Ascending aorta (tissue), 2 donors: ENCODE data around the gene UNC13A. TPM values are rescaled to one million over a fixed set of nuclear protein-coding genes. Genes with fewer than 3 reads are reported as not detected.

Experiments used
- DNase-seq, 2 donors: peaks; one replicate each; pipeline ENCODE4 v3.0.0-alpha.2; 2019; ENCODE audit warnings: low spot score in 2 of 2
- H3K27ac ChIP-seq, 2 donors: fragments of 200-600 bp; sonication (generic); one replicate each; pipeline ENCODE4 v1.5.1; 2016 to 2017; ENCODE audit warnings: mild to moderate bottlenecking in 1 of 2
- H3K27me3 ChIP-seq: fragments of 200-600 bp; sonication (generic); one replicate; pipeline ENCODE4 v1.5.1; 2017
- H3K36me3 ChIP-seq, 2 donors: fragments of 200-600 bp; sonication (generic); one replicate each; pipeline ENCODE4 v1.5.1; 2016
- H3K4me1 ChIP-seq, 2 donors: fragments of 200-600 bp; sonication (generic); one replicate each; pipeline ENCODE4 v1.5.1; 2016 to 2017; ENCODE audit warnings: mild to moderate bottlenecking in 1 of 2
- H3K4me3 ChIP-seq, 2 donors: fragments of 200-600 bp; sonication (generic); one replicate each; pipeline ENCODE4 v1.5.1; 2016 to 2017; ENCODE audit warnings: mild to moderate bottlenecking in 1 of 2
- H3K9me3 ChIP-seq, 2 donors: fragments of 200-600 bp; sonication (generic); one replicate each; pipeline ENCODE4 v1.5.1; 2016
- intact Hi-C: fragments of 100-400 bp; cut with DNase I; formaldehyde crosslinking; loops from one replicate; pipeline ENCODE4 v1.15.1; 2023
- total RNA-seq: library from RNA; depleted of rRNA; stranded (reverse); fragments of >200 nt; gene quantifications from one replicate; pipeline ENCODE4 v1.1.0, GENCODE V29; 2016
- TF ChIP-seq, protein P1 (sequence below), 3 experiments: fragments of 200-600 bp in 2 of 3; fragments of 450-650 bp in 1 of 3; sonication (generic) in 2 of 3; IDR thresholded peaks; one replicate each; pipeline ENCODE4 v1.5.1; 2016 to 2019; ENCODE audit warnings: antibody characterized with exemption in 3 of 3, mild to moderate bottlenecking in 1 of 3, moderate library complexity in 1 of 3

Gene UNC13A
- total RNA-seq, 1 donor from 2014 or later = 2.2 TPM

DNA sequence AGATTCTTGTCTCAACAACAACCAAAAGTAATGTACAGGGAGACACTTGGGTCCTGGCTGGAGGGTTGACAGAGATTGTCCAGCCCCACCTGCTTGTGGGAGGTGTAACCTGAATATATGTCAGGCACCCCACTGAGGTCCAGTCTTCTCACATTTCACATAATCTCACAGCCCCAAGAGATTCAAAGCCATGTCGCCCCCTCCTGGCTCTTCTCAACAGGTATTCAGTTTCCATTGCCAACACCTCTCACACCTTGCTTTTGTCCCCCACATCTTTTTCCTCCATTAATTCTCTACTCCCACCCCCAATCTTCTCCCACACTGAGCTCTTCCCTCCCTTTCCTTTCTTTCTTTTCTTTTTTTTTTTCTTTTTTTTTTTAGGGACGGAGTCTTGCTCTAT is 11.2 kb downstream of the UNC13A start:
- TF ChIP-seq, protein P1, sequence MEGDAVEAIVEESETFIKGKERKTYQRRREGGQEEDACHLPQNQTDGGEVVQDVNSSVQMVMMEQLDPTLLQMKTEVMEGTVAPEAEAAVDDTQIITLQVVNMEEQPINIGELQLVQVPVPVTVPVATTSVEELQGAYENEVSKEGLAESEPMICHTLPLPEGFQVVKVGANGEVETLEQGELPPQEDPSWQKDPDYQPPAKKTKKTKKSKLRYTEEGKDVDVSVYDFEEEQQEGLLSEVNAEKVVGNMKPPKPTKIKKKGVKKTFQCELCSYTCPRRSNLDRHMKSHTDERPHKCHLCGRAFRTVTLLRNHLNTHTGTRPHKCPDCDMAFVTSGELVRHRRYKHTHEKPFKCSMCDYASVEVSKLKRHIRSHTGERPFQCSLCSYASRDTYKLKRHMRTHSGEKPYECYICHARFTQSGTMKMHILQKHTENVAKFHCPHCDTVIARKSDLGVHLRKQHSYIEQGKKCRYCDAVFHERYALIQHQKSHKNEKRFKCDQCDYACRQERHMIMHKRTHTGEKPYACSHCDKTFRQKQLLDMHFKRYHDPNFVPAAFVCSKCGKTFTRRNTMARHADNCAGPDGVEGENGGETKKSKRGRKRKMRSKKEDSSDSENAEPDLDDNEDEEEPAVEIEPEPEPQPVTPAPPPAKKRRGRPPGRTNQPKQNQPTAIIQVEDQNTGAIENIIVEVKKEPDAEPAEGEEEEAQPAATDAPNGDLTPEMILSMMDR (IDR thresholded peaks at IDR 0.05) = no peak

DNA sequence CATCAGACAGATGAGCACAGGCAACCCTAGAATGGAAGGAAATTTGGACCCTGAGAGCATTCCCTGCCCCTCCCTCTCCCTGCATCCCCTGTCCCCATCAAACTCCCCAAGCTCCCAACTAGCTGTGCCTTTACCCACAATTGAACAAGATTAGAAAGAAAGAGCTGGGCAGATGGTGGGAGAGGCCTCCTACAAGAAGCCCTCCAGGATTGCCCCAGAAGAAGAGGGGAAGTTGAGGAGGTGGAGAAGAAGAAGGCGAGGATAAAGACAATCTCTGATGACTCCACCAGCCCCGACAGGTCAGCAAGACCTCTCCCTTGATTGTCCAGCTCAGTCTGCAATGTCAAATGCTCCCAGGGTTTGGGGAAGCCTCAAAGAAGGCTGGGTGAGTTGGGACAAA is 11.9 kb downstream of the UNC13A start:
- Histone ChIP-seq H3K27me3 (no peaks in the 10 kb centered on the region), H3K9me3 (no peaks in the 10 kb centered on the region), H3K27ac (no peak overlapping the region), H3K36me3 (no peaks in the 10 kb centered on the region), H3K4me1 (peaks cover 4 to 9% of the 10 kb centered on the region in 2 donors), H3K4me3 (no peak overlapping the region)
- intact Hi-C loops = no loop called here
- DNase-seq = no peak
- TF ChIP-seq, protein P1 (IDR thresholded peaks at IDR 0.05) = no peak

More for the DNA sequence above, 11.2 kb downstream of the UNC13A start:
- Histone ChIP-seq H3K27ac (no peak overlapping the region), H3K4me1 (peaks cover 4 to 9% of the 10 kb centered on the region in 2 donors), H3K4me3 (no peak overlapping the region), H3K36me3 (no peaks in the 10 kb centered on the region), H3K9me3 (no peaks in the 10 kb centered on the region), H3K27me3 (no peaks in the 10 kb centered on the region)
- intact Hi-C loops = no loop called here
- DNase-seq = no peak

DNA sequence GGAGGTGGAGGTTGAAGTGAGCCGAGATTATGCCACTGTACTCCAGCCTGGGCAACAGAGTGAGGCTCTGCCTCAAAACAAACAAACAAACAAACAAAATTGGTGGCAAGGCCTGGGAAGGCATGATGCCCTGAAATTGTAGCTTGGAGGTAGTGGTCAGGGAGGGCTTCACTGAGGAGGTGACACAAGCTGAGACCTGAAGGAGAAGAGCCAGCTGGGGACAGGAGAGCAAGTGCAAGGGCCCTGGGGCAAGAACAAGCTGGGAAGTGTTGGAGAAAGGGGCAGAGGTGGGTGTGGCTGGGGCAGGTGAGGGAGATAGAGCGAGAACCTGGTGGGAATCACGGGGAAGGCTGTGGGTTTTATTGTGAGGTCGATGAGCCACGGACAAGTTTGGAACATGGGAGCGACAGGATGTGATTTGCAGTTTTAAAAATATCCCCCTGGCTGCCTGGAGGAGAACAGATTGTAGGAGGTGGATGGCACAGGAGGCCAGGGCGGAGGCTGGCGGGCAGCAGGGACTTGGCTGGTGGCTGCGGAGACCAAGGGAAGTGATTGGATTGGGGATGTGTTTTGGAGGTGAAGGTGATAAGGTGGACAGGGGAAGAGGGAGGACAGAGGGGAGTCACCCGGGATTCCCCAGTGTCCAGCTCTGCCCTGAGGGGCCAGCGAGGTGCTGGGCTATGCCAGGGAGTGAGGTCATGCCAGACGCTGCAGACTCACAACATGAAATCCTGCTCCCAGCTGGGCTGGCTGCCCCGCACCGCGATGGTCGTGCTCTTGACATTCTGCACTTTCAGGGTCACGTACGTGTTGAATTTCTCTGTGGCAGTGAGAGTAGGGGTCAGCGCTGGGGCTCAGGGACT is 14.0 kb downstream of the UNC13A start:
- no peak overlapping the region for H3K4me3 ChIP-seq
- intact Hi-C loops = loop anchor here (5.0 kb wide), 1 partner anchor 67 kb away; no protein-coding TSS in a partner anchor
- no peaks in the 10 kb centered on the region for H3K27me3 ChIP-seq
- DNase-seq = no peak
- TF ChIP-seq, protein P1 (IDR thresholded peaks at IDR 0.05) = no peak
- peak overlapping the region; percentile 49 to 60 for H3K27ac ChIP-seq
- no peaks in the 10 kb centered on the region for H3K9me3 ChIP-seq
- no peaks in the 10 kb centered on the region for H3K4me1 ChIP-seq
- no peaks in the 10 kb centered on the region for H3K36me3 ChIP-seq

DNA sequence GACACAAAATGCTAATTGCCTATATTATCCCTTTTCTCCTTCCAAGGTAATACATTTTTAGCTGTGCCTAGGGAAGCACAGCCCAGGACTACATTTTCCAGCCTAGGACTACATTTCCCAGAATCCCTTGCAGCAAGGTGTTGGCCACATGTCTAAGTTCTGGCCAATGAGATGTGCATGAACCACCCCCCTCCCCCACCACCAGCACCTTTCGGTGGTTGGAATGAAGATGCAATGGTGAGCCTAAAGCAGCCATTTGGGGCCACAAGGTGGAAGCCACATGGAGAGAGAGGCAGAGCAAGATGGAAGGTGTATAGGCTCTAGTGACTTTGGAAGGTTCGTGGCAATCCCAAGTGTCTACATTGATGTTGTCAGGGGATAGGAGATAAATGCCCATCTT is 16.2 kb downstream of the UNC13A start:
- Histone ChIP-seq H3K4me3 (no peak overlapping the region), H3K4me1 (no peaks in the 10 kb centered on the region), H3K27ac (no peak overlapping the region), H3K36me3 (no peaks in the 10 kb centered on the region), H3K27me3 (no peaks in the 10 kb centered on the region), H3K9me3 (no peaks in the 10 kb centered on the region)
- intact Hi-C loops = loop anchor here (5.0 kb wide), 1 partner anchor 65 kb away; no protein-coding TSS in a partner anchor
- no peak for DNase-seq
- TF ChIP-seq, protein P1 (IDR thresholded peaks at IDR 0.05) = no peak

DNA sequence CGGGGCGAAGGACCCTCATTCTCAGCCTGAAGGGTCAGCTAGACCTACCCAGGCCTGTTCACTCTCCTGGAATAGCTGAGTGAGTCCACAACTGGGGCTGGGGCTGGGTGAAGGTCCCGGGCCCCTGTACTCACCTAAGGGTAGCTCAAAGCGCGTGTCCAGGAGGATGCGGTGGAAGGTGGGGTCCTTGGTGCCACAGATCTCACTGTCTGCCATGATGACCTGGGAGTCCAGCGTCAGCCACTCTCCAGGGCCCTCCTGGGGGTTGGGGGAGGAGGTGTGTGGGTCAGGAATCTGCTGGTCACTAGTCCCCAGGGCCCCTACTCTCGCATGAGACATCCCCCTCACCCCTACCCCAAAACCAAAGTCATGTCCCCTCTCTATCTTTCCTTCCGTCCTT is 18.7 kb downstream of the UNC13A start:
- H3K27ac ChIP-seq = no peak overlapping the region
- intact Hi-C loops = no loop called here
- TF ChIP-seq, protein P1 (IDR thresholded peaks at IDR 0.05) = no peak

More for the DNA sequence above, 18.7 kb downstream of the UNC13A start:
- Histone ChIP-seq H3K9me3 (no peaks in the 10 kb centered on the region), H3K4me3 (no peak overlapping the region), H3K27me3 (no peaks in the 10 kb centered on the region), H3K36me3 (no peaks in the 10 kb centered on the region), H3K4me1 (no peaks in the 10 kb centered on the region)
- no peak for DNase-seq
